HL-60/S4 treated with phorbol 12-myristate 13-acetate at 8.2 ng/mL for 4 days and 3 days (cell line): ENCODE data around the gene MIA.
"Not testable (repeated sequence)": the region's sequence is repeated elsewhere in the genome, so short reads cannot be mapped to it uniquely, and the experiment has no call there.

Experiments used
- in situ Hi-C: fragments of 300-500 bp; cut with MboI; formaldehyde crosslinking; loops from 2 replicates; pipeline ENCODE4 v1.15.0; 2022; ENCODE audit warnings: low sequenced_read_pairs

Gene MIA

DNA sequence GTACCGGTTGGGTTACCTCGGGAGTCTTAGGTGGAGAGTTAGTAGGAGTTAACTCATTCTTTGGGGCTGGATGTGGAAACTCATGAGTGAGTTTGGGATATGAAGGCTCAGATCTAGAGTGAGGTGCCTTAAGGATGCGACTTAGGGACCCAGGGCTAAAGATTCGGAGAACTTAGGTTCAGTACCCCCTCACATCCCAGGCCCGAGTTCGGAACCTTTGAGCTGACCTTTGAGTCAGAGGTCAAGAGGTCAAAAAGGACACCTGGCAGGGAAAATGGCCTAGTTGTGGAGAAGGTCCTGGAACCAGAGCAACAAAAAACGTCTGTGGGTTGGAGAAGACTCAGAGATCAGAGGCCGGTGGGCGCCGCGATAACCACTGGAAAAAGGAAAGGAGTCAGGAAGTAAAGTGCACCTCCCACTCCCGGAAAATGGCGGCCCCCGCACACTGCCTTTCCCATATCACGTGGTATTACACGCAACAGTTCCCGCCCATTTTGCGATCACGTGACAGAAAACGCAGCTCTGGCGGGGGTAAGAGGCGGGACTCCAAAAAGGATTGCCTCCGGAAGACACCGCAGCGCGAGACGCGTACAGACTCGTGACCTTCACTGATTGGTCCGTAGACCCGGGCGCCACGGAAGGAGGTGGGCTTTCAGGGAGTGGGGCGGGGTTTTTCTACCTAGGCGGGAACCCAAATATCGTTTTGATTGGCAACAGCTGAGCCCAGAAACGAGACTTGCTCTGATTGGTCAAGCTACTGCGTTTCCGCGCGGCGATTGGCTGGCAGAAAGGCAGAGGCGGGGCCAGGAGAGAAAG lies 25.1 kb upstream of the MIA start, which contains the start of gene ACTMAP:
TSS of gene ACTMAP (minus strand) at position 420 of the 816 bp plus-strand sequence. CDS start 674 bp downstream, outside the sequence.
- in situ Hi-C loops, result no loop called here

- in situ Hi-C loops, result no loop called here
Measured at GRCh38 chr19:40750874-40751537, 24.3 kb upstream of the MIA start, which contains the start of gene SNRPA. Gene SNRPA, plus strand, starts transcription at chr19:40751203. Its CDS starts 206 bp downstream, at chr19:40751409.

- in situ Hi-C loops, result no loop called here
Measured at GRCh38 chr19:40752257-40752781, 23.0 kb upstream of the MIA start.

DNA sequence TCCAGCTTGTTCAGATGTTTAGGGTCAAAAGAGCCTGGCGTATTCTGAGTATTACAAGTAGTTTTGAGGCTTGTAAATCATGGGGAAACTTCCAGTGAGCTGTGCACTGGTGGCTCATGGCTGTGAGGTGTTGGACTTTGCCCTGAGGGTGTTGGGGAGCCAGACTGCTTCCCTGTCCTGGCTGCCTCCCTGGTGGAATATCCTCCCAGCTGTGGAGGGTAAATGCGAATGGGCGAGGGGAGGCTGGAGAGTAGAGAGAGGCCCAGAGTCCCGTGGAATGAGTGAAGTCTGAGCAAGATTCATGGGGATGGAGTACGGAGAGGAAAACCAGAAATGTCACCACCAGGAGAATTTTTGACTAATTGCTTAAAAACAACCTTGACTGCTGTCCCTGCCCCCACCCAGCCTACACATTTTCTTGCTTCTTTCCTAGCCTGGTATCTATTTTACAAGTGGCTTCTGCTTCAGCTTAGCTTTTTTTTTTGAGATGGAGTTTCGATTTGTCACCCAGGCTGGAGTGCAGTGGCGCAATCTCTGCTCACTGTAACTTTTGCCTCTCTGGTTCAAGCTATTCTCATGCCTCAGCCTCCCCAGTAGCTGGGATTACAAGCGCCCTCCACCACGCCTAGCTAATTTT lies 20.6 kb upstream of the MIA start:
- in situ Hi-C loops, result no loop called here

DNA sequence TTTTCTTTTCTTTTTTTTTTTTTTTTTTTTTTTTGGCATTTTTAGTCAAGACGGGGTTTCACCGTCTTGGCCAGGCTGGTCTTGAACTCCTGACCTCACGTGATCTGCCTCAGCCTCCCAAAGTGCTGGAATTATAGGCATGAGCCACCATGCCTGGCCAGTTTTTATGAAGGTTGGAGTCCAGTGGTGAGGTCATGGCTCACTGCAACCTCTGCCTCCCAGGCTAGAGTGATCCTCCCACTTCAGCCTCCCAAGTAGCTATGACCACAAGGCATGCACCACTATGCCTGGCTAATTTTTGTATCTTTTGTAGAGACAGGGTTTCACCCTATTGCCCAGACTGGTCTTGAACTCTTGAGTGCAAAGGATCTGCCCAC lies 20.1 kb upstream of the MIA start:
- in situ Hi-C loops, result no loop called here

DNA sequence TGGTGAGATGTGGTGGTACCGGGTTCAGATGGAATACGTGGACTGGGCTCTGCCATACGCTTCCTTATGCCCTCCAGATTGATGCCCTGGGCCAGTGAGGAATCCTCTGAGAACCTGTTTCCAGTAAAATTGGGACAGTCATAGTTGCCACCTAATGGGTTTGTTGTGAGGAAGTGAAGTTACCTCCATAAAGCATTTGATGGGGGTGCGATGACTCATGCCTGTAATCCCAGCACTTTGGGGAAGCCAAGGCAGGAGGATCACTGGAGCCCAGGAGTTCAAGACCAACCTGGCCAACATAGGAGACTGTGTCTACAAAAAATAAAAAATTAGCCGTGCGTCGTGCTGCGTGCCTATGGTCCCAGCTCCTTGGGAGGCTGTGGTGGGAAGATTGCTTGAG lies 19.5 kb upstream of the MIA start:
- in situ Hi-C loops, result no loop called here

- in situ Hi-C loops, result no loop called here
Measured at GRCh38 chr19:40756502-40757110, 18.7 kb upstream of the MIA start.

DNA sequence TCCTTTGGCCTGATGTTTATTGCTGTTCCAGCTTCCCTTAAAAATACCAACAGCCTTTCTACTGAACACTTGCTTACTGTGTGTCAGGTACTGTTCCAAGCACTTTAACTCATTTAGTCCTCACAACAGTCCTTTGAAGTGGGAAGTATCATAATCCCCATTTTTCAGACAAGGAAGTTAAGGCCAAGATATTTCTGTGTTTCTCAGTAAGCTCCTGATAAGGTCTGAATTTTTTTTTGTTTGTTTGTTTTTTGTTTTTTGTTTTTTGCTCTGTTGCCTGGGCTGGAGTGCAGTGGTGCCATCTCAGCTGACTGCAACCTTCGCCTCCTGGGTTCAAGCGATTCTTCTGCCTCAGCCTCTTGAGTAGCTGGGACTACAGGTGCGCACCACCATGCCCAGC lies 16.8 kb upstream of the MIA start:
- in situ Hi-C loops, result no loop called here

- in situ Hi-C loops, result no loop called here
Measured at GRCh38 chr19:40759352-40759751, 16.0 kb upstream of the MIA start.

- in situ Hi-C loops, result no loop called here
Measured at GRCh38 chr19:40762754-40763470, 12.4 kb upstream of the MIA start.

DNA sequence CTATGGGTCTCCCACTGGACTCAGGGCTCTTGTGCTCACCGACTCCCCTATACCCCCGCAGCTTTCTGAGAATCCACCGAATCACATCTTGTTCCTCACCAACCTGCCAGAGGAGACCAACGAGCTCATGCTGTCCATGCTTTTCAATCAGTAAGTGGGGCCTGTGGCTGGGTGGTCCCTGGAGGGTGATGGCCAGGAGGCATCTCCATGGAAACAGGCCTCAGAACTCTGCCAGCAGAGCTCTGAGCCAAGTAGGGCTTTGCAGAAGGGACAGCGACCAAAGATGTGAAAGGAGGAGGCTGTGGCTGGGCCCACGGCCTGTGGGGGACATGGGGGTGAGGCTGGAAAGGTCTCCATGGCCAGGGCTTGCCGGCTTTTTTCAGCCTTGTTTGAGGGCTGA lies 11.8 kb upstream of the MIA start:
- in situ Hi-C loops, result no loop called here

DNA sequence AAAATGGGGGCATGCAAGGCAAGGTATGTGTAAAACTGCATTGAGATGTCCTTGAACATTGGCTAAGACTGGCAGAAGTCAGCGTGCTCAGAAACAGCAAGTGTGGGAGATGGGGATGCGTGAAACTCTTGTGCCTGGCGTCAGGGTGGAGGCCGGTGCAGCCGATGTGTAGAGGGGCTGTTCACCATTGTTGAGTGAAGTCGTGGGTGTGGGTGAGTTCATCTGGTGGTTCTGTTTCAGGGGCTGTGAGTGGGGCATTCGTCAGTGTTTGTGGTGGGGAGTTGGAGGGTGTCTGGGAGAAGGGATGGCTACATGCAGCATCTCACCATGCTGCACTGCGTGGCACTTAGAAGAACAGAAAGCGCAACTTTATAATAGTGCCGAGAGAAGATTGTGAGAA lies 11.4 kb upstream of the MIA start:
- in situ Hi-C loops, result no loop called here

DNA sequence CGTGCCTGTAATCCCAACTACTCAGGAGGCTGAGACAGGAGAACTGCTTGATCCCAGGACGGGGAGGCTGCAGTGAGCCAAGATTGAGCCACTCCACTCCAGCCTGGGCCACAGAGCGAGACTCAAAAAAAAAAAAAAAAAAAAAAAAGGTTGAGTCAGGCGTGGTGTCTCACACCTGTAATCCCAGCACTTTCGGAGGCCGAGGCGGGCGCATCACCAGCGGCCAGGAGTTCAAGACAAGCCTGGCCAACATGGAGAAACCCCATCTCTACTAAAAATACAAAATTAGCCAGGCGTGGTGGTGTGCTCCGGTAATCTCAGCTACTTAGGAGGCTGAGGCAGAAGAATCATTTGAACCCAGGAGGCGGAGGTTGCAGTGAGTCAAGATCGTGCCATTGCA lies 8.9 kb upstream of the MIA start:
- in situ Hi-C loops, result not testable (repeated sequence)

GRCh38 chr19:40768869-40769268 lies 6.5 kb upstream of the MIA start:
- in situ Hi-C loops, result no loop called here

- in situ Hi-C loops, result not testable (repeated sequence)
Measured at GRCh38 chr19:40771101-40771862, 4.0 kb upstream of the MIA start.

DNA sequence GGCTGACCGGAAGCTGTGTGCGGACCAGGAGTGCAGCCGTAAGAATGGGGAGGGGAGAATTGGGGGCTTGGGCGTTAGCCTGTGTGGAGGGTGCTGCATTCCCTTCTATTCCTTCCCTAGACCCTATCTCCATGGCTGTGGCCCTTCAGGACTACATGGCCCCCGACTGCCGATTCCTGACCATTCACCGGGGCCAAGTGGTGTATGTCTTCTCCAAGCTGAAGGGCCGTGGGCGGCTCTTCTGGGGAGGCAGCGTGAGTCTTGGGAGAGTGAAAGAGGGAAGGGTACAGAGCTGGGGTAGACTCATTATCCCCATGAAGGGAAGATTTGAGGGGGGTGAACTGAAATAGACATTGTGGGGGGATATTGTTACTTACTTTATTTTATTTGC lies 306 bp downstream of the MIA start:
- in situ Hi-C loops, result no loop called here

DNA sequence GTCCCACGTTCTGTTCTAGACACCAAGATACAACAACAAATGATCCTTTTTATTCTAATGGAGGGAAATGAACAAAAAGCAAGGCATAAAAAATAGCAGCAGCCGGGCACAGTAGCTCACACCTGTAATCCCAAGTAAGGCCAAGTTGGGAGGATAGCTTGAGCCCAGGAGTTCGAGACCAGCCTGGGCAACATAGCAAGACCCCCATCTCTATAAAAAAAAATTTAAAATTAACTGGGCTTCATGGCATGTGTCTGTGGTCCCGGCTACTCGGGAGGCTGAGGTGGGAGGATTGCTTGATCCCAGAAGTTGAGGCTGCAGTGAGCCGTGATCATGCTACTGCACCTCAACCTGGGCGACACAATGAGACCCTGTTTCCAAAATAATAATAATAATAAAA lies 1.0 kb downstream of the MIA start:
- in situ Hi-C loops, result no loop called here

- in situ Hi-C loops, result no loop called here
Measured at GRCh38 chr19:40776932-40777644, 1.8 kb downstream of the MIA start.

DNA sequence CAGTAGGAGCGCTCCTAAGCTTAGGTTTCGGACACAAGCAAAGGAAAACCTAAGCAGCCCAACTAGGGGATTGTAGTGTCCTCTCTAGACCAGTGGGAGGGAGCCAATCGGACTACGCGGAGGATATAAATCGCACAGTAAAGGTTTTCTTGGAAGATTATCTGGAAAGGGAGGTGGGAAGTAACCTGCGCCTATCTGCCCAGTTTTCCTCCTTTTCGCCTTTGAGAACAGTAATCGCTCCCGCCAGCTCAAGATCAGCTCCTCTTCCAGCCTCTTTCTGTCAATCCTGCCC lies 2.3 kb downstream of the MIA start:
- in situ Hi-C loops, result no loop called here
